Measurements from ENCODE around the gene PTPN18. TPM values are rescaled to one million over a fixed set of nuclear protein-coding genes. Genes with fewer than 3 reads are reported as not detected.

Gene PTPN18
- total RNA-seq, 2 experiments from 2014 or later, result 27.6 to 27.8 TPM

DNA sequence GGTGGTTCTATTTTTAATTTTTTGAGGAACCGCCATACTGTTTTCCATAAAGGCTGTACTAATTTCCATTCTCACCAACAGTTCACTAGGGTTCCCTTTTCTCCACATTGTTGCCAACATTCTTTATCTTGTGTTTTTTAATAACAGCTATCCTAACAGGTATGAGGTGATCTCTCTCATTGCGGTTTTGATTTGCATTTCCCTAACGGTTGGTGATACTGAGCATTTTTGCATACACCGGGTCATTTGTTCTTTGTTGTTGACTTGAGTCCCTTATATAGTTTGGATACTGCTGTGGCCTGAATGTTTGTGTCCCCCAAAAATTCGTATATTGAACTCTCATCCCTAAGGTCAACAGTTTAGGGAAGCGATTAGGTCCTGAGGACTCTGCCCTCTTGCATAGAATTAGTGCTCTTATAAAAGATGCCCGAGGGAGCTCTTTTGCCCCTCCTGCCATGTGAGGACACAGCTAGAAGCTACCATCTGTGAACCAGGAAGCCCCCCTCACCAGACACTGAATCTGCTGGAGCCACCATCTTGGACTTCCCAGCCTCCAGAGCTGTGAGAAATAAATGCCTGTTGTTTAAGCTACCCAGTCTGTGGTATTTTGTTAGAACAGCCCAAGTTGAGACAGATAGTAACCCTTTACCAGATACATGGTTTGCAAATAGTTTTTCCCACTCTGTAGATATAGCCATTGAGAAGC is 8.5 kb upstream of the PTPN18 start:
- H3K4me1 ChIP-seq (ENCODE audit: insufficient read depth, low read length), result peaks cover 19% of the 10 kb centered on the region
- H3K9me3 ChIP-seq (ENCODE audit: control insufficient read depth in 1 of 2, insufficient read depth in 1 of 2, low read length in 2 of 2), result no peaks in the 10 kb centered on the region
- H3K27me3 Mint-ChIP-seq, result no peaks in the 10 kb centered on the region
- peaks cover 56% of the 10 kb centered on the region for H3K36me3 Mint-ChIP-seq (ENCODE audit: low read depth)
- peaks cover 42% of the 10 kb centered on the region for H3K36me3 ChIP-seq (ENCODE audit: insufficient read depth, low read length)
- DNase-seq, result no peak
- ChIA-PET POLR2A (no interaction called here), CTCF (no interaction called here)
- H3K4me3 Mint-ChIP-seq, result no peak overlapping the region
- no peaks in the 10 kb centered on the region for H3K27me3 ChIP-seq (ENCODE audit: control insufficient read depth in 1 of 2, insufficient read depth in 2 of 2, low read length in 2 of 2)
- H3K9me3 Mint-ChIP-seq, result no peaks in the 10 kb centered on the region
- peak overlapping the region; percentile 33 for H3K27ac Mint-ChIP-seq
- H3K27ac ChIP-seq (ENCODE audit: low read depth in 1 of 2, low read length in 2 of 2), result no peak overlapping the region
- H3K4me1 Mint-ChIP-seq (ENCODE audit: low read depth), result peaks cover 23% of the 10 kb centered on the region
- H3K4me3 ChIP-seq (ENCODE audit: low read length), result no peak overlapping the region
- ATAC-seq (ENCODE audit: poor library complexity), result no peak
- intact Hi-C loops (cut with DNase I, micrococcal nuclease), result loop anchor here in 1 of 2 experiments (10.0 kb wide), 1 partner anchor 757 kb away; the partner anchor contains the start of gene PLEKHB2
- TF ChIP-seq, protein P1, sequence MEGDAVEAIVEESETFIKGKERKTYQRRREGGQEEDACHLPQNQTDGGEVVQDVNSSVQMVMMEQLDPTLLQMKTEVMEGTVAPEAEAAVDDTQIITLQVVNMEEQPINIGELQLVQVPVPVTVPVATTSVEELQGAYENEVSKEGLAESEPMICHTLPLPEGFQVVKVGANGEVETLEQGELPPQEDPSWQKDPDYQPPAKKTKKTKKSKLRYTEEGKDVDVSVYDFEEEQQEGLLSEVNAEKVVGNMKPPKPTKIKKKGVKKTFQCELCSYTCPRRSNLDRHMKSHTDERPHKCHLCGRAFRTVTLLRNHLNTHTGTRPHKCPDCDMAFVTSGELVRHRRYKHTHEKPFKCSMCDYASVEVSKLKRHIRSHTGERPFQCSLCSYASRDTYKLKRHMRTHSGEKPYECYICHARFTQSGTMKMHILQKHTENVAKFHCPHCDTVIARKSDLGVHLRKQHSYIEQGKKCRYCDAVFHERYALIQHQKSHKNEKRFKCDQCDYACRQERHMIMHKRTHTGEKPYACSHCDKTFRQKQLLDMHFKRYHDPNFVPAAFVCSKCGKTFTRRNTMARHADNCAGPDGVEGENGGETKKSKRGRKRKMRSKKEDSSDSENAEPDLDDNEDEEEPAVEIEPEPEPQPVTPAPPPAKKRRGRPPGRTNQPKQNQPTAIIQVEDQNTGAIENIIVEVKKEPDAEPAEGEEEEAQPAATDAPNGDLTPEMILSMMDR (IDR thresholded peaks at IDR 0.05), result no peak

DNA sequence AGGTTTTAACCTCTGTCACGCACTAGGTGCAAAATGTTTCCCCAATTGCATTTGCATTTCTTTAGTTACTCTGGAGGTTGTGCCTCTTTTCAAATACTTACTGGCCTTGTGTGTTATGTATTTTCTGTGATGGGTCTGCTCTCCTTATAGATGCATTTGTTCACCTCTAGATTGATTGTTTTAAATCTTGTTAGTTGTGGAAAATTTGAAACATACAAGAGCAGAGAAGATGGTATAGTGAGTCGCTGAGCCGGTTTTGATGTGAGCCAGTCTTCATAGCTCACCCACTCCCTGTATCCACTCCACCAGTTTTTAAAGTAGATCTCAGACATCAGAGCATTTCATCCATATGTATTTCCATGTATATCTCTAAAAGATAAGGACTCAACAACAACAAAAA is 6.7 kb upstream of the PTPN18 start:
- Histone ChIP-seq H3K27me3 (ENCODE audit: control insufficient read depth in 1 of 2, insufficient read depth in 2 of 2, low read length in 2 of 2) (no peaks in the 10 kb centered on the region), H3K27ac (ENCODE audit: low read depth in 1 of 2, low read length in 2 of 2) (no peak overlapping the region), H3K4me3 (ENCODE audit: low read length) (no peak overlapping the region), H3K9me3 (ENCODE audit: control insufficient read depth in 1 of 2, insufficient read depth in 1 of 2, low read length in 2 of 2) (no peaks in the 10 kb centered on the region), H3K4me1 (ENCODE audit: insufficient read depth, low read length) (peaks cover 6% of the 10 kb centered on the region), H3K36me3 (ENCODE audit: insufficient read depth, low read length) (peaks cover 42% of the 10 kb centered on the region)
- ATAC-seq (ENCODE audit: poor library complexity), result no peak
- DNase-seq, result no peak
- intact Hi-C loops (cut with DNase I, micrococcal nuclease), result loop anchor here in 1 of 2 experiments (10.0 kb wide), 1 partner anchor 756 kb away; the partner anchor contains the start of gene PLEKHB2
- CTCF ChIA-PET, result no interaction called here
- Mint-ChIP-seq H3K36me3 (ENCODE audit: low read depth) (peaks cover 50% of the 10 kb centered on the region), H3K27me3 (no peaks in the 10 kb centered on the region), H3K4me3 (no peak overlapping the region), H3K9me3 (no peaks in the 10 kb centered on the region), H3K27ac (no peak overlapping the region), H3K4me1 (ENCODE audit: low read depth) (peaks cover 15% of the 10 kb centered on the region)
- TF ChIP-seq, protein P1 (IDR thresholded peaks at IDR 0.05), result no peak
- POLR2A ChIA-PET, result no interaction called here

DNA sequence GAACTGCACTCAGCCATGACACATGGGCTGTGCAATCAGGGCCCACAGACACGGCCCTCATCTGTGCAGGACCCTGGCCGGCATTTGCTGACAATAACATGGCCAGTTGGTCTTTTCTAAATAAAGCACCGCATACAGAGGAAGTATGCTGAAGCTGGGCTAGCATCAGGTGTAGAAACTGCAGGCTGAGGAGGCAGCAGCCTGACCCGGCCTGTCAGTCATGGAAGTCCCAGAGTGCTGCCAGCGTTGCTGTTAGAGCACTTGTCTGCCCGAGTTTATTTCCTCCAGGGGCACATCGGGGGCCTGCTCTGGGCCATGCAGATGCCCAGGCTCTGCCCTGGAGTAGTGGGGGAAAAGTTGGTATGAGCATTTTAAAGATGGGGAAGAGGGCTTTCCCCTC is 4.1 kb upstream of the PTPN18 start:
- peaks cover 14% of the 10 kb centered on the region for H3K4me1 ChIP-seq (ENCODE audit: insufficient read depth, low read length)
- ChIA-PET POLR2A (interaction anchor here (6.7 kb wide), 1 partner anchor 9 kb away, joined by 75 read pairs; the partner anchor contains the start of gene IMP4), CTCF (no interaction called here)

More for the DNA sequence above, 4.1 kb upstream of the PTPN18 start:
- no peaks in the 10 kb centered on the region for H3K9me3 Mint-ChIP-seq
- H3K27ac Mint-ChIP-seq, result no peak overlapping the region
- Histone ChIP-seq H3K36me3 (ENCODE audit: insufficient read depth, low read length) (peaks cover 17% of the 10 kb centered on the region), H3K4me3 (ENCODE audit: low read length) (no peak overlapping the region), H3K27ac (ENCODE audit: low read depth in 1 of 2, low read length in 2 of 2) (no peak overlapping the region), H3K27me3 (ENCODE audit: control insufficient read depth in 1 of 2, insufficient read depth in 2 of 2, low read length in 2 of 2) (no peaks in the 10 kb centered on the region), H3K9me3 (ENCODE audit: control insufficient read depth in 1 of 2, insufficient read depth in 1 of 2, low read length in 2 of 2) (no peaks in the 10 kb centered on the region)
- no peak for ATAC-seq (ENCODE audit: poor library complexity)
- H3K4me3 Mint-ChIP-seq, result no peak overlapping the region
- TF ChIP-seq, protein P1 (IDR thresholded peaks at IDR 0.05), result no peak
- peaks cover 23% of the 10 kb centered on the region for H3K4me1 Mint-ChIP-seq (ENCODE audit: low read depth)
- intact Hi-C loops (cut with DNase I, micrococcal nuclease), result loop anchor here in 1 of 2 experiments (10.0 kb wide), 1 partner anchor 523 kb away; no protein-coding TSS in a partner anchor
- DNase-seq, result no peak
- H3K27me3 Mint-ChIP-seq, result no peaks in the 10 kb centered on the region
- peaks cover 25% of the 10 kb centered on the region for H3K36me3 Mint-ChIP-seq (ENCODE audit: low read depth)
